HG03571 (cell line): ENCODE results near the gene CUTC.
"Not testable (repeated sequence)": the region's sequence is repeated elsewhere in the genome, so short reads cannot be mapped to it uniquely, and the experiment has no call there.

ENCODE experiments used
- ATAC-seq: cut with Tn5 transposase; IDR thresholded peaks from one replicate; pipeline ENCODE4 v1.9.1; 2021; ENCODE audit not compliant: unreplicated experiment

Gene CUTC, protein sequence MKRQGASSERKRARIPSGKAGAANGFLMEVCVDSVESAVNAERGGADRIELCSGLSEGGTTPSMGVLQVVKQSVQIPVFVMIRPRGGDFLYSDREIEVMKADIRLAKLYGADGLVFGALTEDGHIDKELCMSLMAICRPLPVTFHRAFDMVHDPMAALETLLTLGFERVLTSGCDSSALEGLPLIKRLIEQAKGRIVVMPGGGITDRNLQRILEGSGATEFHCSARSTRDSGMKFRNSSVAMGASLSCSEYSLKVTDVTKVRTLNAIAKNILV

DNA sequence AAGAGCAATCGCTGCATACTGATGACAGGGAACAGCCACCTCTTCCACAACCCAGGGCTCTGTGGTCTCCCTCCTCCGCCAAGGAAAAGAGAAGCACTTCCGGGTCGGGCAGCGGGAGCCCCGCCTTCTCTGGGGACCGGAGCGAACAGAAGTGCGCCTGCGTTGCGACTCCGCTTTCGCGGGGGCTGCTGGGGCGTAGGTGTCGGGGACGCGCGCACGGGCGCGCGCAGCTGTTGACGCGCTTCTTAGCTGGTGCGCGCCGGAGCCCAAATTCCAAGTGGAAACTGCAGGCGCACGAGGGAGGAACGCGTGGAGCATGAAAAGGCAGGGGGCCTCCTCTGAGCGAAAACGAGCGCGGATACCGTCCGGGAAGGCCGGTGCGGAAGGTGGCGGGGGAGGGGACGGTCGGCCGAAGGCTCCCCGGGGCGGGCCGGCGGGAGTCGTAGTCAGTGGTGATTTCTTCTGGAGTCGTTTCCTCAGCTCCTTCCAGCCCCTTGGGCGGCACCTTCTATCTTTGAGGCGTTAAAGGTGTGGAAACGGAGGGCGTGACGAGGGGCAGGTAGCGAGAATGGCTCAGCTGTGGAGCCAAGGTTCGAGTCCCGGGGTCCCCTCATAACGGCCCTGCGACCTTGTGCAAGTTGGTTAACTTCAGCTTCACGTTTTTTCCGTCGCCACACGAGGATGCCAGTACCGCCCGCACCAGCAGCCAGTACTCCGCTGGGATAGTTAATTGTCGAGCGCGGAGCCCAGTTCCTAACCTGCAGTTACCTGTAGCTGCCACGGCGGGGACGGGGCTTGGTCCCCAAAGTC, at the start of gene CUTC, which contains the start of gene COX15:
CUTC (plus strand) TSS at position 202 of the 810 bp plus-strand sequence; CDS start at position 317, 115 bp downstream.
COX15 (minus strand) TSS at position 95 of the 810 bp plus-strand sequence; CDS start at position 17, 78 bp downstream.
- peak; percentile 87 for ATAC-seq

DNA sequence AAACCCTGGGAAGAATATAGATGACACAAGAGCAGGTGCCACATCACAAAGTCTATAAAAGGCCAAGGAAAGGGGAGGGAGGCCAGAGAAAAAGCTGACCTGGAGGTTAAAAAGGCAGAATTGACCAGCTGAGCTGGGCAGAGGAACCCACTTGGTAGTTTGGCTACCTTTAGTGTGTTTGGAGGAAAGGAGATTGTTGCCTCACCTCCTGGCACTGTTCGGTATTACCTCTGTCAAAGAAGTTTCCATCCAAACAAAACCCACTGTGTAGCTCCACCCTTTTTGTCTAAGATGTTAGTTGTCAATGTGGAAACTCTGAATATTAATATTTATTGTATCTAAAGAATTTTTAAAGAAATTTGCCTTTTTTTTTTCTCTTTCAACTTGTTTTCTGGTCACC, 49.3 kb upstream of the CUTC start:
- no peak for ATAC-seq

DNA sequence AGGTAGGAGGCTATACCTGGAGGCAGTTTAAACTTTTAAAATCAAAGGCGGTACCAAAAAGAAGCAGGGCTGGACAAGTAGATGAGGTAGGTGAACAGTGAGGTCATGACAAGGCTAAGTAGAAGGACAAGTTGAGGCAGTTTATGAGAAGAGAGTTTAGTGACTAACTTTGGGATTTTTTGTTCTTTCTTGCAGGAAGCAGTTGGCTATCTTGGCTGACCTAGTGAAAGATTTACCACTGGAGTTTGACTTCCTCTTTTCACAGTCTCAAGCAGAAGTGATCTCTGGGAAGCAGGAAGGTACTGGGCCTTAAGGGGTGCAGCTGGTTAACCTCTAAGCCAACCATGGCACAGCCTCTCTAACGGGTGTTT, 46.5 kb upstream of the CUTC start:
- peak; percentile 98 for ATAC-seq

DNA sequence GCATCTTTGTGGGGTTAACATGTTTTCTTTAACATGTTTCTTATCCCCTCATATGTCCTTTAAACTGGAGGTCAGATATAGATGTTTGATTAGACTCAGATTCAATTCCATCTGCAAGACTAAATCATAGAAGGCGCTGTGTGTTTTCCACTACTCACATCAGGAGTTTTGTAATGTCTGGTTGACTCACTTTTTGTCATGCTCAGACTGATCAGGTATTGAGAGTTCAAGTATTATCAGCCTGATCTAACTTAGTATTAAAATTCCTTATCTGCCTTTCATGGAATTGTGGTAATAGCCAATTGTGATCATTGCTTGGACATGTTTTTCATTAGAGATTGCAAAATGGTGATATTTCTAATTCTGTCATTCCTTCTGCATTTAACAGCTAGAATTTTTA, 42.6 kb upstream of the CUTC start:
- no peak for ATAC-seq

DNA sequence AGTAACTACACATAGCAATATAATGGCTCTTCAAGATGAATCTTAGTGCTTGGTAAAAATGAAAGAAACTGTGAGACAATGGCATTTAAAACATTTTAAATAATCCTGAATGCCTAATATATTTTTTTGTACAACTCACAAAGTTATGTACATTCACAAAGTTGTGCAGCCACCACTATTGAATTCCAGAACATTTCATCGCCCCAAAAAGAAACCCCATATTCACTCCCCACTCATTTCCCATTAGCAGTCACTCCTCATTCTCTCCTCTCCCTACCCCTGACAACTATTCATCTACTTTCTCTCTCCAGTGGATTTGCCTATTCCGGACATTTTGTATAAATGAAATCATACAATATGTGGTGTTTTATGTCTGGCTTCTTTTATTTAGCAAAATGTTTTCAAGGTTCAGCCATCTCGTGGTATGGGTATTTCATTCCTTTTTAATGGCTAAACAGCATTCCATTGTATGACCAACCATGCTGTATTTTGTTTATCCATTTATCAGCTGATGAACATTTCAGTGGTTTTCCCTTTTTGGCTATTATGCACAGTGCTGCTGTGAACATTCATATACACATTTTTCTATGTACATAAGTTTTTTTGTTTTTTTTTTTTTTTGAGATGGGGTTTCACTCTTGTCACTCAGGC, 38.0 kb upstream of the CUTC start:
- ATAC-seq, result no peak

DNA sequence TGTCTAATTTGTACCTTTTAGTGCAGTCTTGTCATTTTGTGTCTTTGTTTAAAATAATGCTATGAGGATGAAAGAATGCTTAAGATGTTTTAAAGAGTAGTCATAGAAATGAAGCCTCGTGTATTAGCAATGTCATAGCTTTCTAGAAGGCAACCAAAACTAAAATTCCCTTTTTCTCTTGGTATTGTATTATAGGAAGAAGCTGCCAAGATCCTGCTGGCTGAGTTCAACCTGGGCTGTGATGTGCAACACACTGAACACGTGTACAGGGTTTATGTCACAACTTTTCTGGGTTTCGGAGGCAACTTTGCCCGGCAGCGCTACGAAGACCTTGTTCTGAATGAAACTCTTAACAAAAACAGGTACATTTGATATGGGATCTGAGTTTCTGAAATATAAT, 36.3 kb upstream of the CUTC start:
- no peak for ATAC-seq

DNA sequence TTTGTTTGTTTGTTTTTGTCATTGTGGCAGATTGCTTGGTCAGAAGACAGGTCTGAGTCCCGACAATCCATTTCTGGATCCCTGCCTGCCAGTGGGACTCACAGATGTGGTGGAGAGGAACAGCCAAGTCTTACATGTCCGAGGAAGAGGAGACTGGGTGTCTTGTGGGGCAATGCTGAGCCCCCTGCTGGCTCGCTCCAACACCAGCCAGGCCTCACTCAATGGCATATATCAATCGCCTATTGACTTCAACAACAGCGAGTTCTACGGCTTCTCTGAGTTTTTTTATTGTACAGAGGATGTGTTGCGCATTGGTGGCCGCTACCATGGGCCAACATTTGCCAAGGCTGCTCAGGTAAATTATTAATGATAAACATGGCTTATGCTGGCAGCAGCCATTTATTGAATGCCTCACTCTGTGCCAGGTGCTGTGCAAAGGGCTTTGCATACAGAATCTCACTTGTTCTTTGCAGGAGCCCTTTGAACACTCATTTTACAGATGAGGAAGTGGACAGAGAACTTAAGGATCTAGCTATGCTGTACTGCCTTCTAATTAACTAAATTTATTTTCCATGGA, 33.4 kb upstream of the CUTC start:
- no peak for ATAC-seq

DNA sequence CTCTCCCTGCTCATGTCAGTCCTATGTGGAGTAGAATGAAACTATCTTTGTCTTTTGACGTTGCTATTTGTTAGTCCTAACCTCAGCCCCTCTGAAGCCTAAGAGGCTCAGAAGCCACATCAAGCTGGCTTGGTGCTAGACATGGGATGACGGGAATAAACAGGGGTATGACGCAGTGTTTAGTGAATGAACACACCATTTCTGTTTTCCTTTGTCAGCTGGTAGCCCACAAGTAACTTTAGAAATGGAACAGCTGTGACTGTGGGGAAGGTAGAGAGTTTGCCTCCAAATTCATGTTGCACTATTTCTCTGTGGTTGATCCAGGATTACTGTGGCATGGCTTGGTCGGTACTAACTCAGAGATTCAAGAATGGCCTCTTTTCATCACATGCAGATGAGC, 31.4 kb upstream of the CUTC start:
- no peak for ATAC-seq

DNA sequence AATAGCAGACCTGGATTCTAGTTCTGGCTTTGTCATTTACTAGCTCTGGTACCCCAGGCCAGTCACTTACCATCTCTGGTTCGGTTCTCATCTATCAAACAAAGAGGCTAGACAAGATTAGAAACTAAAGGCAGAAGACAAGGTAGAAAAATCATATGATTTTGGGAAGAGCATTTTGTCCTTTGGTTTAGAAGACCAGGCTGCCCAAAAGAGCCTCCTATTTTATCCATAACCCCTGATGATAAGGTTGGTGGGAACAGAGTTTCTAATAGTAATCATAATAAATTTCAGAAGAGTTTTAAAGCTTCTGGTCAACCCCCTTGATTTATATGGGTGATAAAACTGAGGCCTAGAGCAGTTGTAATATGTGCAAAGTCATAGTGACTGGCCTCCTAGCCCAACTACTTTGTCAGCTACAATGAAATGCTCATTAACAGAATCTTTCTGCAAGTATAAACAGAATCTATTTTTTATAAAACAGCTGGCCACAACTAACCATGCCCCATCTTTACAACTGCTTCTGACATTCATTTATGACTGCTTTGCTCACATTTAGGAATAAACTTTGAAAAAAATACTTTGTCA, 23.5 kb upstream of the CUTC start:
- ATAC-seq, result no peak

DNA sequence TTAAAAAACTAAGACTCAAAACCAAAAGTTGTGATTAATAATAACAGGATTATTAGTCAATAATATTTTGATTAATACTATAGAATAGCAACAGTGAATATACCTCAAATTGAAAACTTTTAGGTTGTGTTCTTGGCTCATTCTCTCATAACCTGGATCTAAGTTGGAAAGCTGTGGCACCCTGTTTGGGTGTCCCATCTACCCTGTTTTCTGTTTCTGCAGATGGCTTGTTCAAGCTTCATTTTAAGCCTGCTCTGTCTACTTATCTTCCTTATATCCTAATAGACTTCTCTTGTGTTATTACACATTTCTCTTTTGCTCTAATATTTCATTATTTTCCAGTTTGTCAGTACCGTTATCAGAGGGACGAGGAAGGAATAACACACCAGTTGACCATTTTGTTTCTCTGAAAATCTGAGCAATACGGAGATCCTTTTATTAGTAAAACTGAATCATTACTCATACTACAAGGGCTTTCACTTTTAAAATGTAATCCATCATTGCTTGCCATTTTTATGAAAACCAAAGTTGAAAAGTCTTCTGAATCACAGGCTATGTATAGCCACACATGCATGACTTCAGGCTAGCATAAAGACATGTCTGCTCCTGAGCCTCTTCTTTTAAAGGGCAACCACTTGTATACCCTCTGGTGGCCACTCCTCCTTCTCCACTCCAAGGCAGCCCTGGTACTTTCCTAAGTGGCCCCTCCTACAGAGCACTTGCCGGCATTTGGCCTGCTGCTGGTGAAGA, 22.4 kb upstream of the CUTC start:
- ATAC-seq, result peak; percentile 82

DNA sequence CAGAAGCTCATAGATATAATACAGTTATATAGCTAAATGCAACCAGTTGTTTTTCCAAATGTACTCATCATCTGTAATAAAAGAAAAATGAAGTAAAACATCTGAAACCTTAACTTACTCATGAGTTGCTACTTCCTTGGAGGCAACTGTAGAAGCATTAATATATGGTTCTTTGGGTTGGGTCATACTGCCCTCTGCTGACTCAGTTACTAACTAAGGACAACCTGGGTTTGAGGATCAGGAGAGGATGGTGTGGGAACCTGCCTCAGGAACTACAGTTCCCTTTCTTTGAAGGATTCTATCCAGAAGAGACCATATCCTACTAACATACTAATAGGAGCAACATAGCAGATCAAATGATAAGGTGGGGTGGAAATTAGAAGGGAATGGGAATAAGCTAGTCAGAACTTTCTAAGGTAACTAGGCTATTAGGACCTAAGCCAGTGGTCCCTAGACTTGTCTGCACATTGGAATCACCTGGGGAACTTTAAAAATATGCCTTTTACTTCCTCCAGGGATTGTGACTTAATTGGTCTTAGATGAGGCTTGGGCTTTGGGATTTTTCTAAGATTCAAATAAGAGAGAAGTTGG, 20.8 kb upstream of the CUTC start:
- no peak for ATAC-seq

DNA sequence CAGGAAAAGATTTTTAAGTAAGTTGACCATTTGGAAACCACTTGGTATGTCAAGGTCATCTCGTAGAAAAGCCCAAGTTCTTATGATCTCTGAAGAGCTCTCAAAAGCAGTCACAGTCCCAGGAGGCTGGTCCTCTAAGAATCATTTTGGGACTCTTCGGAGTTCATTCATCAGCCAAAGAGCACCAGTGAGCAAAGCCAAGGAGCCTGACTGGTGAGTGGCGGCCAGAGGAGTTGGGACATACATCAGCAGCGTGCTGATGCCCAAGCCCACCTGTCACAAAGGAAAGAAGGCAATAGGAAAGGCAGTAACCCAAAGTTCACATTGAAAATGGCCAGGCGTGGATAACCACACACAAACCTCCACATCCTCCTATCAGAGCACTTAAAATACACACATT, 17.6 kb upstream of the CUTC start:
- no peak for ATAC-seq

DNA sequence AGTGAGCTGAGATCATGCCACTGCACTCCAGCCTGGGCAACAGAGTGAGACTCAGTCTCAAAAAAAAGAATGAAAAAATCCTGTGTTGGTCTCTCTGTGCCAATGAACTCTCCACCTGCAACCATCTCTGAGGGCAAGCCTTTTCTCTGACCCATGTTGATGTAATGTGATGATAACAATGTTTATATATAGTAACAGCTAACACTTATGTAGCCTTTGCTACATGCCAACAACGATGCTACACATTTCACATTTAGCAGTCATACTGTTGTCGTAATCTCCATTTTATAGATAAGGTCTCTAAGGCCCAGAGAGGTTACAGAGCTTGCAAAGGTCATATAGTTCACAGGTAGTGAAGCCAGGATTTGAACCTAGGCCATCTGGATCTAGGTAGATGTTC, 11.6 kb upstream of the CUTC start:
- no peak for ATAC-seq

DNA sequence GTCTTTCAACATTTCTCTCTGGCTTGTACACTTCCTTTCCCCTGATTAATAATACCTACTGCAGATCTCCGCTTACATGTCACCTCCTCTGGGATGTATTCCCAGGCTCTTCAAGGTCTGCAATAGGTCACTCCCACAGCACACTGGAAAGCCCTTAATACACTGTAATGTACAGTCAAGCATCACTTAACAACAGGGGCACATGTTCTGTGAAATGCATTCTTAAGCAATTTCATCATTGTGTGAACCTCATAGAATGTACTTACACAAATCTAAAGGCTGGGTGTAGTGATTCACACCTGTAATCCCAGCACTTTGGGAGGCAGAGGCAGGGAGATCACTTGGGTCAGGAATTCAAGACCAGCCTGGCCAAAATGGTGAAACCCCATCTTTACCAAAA, 2.0 kb upstream of the CUTC start:
- no peak for ATAC-seq

DNA sequence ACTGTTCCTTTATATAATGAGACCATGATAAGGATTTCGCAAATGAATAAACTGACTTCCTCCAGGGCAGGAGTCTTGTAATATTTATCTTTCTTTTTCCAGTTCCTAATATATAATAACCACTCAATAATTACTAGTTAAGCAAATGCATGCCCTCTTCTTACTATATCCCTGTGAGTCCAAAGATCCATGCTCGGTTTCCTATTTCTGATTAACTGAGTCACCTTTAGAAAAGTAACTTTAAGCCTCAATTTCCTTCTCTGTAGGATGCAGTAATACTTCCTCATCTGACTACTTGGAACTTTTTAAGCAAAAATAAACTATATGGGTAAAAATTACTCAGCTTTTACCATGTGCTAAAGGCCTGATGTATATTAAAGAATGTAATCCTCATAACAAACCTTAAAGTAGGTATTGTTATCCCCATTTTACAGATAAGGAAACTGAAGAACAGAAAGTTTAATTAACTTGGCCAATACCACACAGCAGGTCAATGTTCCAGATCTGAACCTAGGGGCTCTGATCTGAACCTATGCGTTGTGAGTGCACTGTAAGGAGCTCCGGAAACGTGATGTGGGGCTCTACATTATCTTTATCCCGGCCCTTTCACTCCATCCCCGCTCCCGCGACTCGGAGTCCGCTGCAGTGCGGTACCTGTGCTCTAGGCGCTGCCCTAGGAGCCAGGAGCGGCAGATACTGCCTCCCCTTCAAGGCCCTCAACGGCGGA, 565 bp upstream of the CUTC start:
- ATAC-seq, result peak; percentile 30

DNA sequence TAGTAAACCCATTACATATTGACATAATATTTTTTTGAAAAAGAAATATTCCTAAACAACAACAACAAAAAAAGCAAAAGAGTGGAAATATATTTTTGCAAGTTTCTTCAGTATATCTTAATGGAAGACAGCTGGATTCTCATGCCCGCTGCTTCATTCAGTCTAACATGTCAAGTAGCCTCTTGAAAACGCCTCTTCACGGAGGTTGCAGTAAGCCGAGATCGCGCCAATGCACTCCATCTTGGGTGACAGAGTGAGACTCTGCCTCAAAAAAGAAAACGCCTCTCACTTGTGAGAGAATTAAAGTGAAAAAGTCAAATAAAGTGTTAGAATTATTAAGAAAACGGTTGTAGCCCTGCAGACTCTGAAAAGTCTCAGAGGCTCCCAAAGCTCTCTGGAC, 1.3 kb downstream of the CUTC start:
- ATAC-seq, result no peak

DNA sequence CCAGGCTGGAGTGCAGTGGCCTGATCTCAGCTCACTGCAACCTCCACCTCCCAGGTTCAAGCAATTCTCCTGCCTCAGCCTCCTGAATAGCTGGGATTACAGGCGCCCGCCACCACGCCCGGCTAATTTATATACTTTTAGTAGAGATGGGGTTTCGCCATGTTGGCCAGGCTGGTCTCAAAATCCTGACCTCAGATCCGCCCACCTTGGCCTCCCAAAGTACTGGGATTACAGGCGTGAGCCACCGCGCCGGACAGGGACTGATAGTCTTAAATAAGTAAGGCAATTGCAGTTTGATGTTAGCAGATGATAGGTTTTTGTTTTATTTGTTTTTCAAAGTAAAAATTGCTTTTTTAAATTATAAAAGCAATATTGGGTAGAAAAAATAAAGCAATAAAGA, 2.1 kb downstream of the CUTC start:
- not testable (repeated sequence) for ATAC-seq

DNA sequence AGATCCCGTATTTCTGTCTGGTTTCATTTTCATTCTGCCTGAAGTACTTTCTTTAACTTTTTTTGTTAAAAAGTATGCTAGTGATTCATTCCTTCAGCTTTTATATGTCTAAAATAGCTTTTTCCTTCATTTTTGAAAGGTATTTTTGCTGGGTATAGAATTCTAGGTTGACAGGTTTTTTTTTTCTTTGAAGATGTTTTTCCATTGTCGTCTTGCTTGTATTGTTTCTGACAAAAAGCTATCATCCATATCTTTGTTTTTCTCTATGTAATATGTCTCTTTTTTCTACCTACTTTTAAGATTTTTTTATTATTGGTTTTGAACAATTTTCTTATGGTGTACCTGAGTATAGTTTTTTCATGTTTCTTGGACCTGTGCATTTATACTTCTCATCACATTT, 8.2 kb downstream of the CUTC start:
- ATAC-seq, result no peak

DNA sequence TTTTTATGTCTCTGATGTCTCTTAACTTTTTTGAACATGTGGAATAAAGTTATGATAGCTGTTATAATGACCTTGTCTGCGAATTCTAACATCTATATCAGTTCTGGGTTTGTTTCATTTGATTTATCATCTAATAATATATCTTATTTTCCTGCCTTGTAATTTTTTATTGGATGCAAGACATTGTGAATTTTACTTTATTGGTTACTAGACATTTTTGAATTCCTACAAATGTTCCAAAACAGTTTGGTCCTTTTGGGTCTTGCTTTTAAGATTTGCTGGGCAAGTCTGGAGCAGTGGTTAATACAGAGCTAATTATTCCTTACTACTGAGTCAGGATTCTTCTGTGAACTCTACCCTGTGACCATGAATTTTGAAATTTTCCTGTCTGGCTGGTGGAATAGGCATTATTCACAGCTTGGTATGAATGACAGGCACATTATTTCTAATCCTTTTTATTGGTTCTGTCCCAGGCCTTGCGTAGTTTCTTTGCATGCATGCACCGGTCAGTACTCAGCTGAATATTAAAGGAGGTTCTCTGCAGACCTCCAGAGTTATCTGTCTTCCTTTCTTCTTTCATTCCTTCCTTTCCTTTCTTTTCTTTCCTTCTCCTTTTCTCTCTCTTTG, 9.0 kb downstream of the CUTC start:
- no peak for ATAC-seq
